Trophoblast cell (in vitro differentiated cells and primary cell): Measurements from ENCODE around the gene RTP5.
A peak's percentile ranks its signal among the peaks of the same experiment; 100 is the strongest.

Experiments used
- DNase-seq, 2 donors: peaks; one replicate each; pipeline ENCODE4 v3.0.0-alpha.2; 2016
- H2AFZ ChIP-seq: 2 replicates; pipeline ENCODE4 v1.6.1; 2013; ENCODE audit warnings: low read length, moderate library complexity, mild to moderate bottlenecking; ENCODE audit not compliant: insufficient read depth, poor library complexity
- H2AK5ac ChIP-seq: 2 replicates; pipeline ENCODE4 v1.6.1; 2013; ENCODE audit warnings: mild to moderate bottlenecking, low read length
- H2BK120ac ChIP-seq: 2 replicates; pipeline ENCODE4 v1.6.1; 2013; ENCODE audit warnings: low read length, mild to moderate bottlenecking, moderate library complexity; ENCODE audit not compliant: insufficient read depth, poor library complexity
- H2BK12ac ChIP-seq: 2 replicates; pipeline ENCODE4 v1.6.1; 2013; ENCODE audit warnings: mild to moderate bottlenecking, low read length, moderate library complexity
- H2BK5ac ChIP-seq: 2 replicates; pipeline ENCODE4 v1.6.1; 2013; ENCODE audit warnings: low read length, low read depth, moderate library complexity, mild to moderate bottlenecking; ENCODE audit not compliant: poor library complexity
- H3K14ac ChIP-seq: 2 replicates; pipeline ENCODE4 v1.6.1; 2013; ENCODE audit warnings: mild to moderate bottlenecking, low read length
- H3K18ac ChIP-seq: 2 replicates; pipeline ENCODE4 v1.6.1; 2013; ENCODE audit warnings: mild to moderate bottlenecking, low read length
- H3K23ac ChIP-seq: 2 replicates; pipeline ENCODE4 v1.6.1; 2013; ENCODE audit warnings: low read length
- H3K27ac ChIP-seq: 2 replicates; pipeline ENCODE4 v1.5.1; 2013; ENCODE audit warnings: low read depth, mild to moderate bottlenecking, inconsistent platforms, low read length, moderate library complexity
- H3K27me3 ChIP-seq: 2 replicates; pipeline ENCODE4 v1.6.1; 2013; ENCODE audit warnings: inconsistent platforms, mild to moderate bottlenecking, low read length, moderate library complexity; ENCODE audit not compliant: insufficient read depth
- H3K36me3 ChIP-seq, 2 experiments: 1 replicate in 1 of 2; 2 replicates in 1 of 2; pipeline ENCODE4 v1.6.1; 2013; ENCODE audit warnings: low read length in 2 of 2, mild to moderate bottlenecking in 2 of 2, moderate library complexity in 1 of 2; ENCODE audit not compliant: insufficient read depth in 2 of 2, control insufficient read depth in 1 of 2
- H3K4ac ChIP-seq: 2 replicates; pipeline ENCODE4 v1.6.1; 2013; ENCODE audit warnings: low read depth, mild to moderate bottlenecking, low read length, moderate library complexity
- H3K4me1 ChIP-seq, 2 experiments: 1 replicate in 1 of 2; 2 replicates in 1 of 2; pipeline ENCODE4 v1.6.1; 2013; ENCODE audit warnings: low read length in 2 of 2, mild to moderate bottlenecking in 2 of 2, moderate library complexity in 1 of 2; ENCODE audit not compliant: insufficient read depth in 2 of 2, control insufficient read depth in 1 of 2
- H3K4me2 ChIP-seq: 2 replicates; pipeline ENCODE4 v1.6.1; 2013; ENCODE audit warnings: inconsistent platforms, mild to moderate bottlenecking, low read length, moderate library complexity
- H3K4me3 ChIP-seq: 2 replicates; pipeline ENCODE4 v1.5.1; 2013; ENCODE audit warnings: mild to moderate bottlenecking, low read depth, low read length, inconsistent platforms
- H3K79me1 ChIP-seq: one replicate; pipeline ENCODE4 v1.6.1; 2013; ENCODE audit warnings: low read length
- H3K79me2 ChIP-seq: 2 replicates; pipeline ENCODE4 v1.6.1; 2013; ENCODE audit warnings: low read length, mild to moderate bottlenecking; ENCODE audit not compliant: control insufficient read depth, insufficient read depth, poor library complexity
- H3K9ac ChIP-seq: 2 replicates; pipeline ENCODE4 v1.6.1; 2013; ENCODE audit warnings: mild to moderate bottlenecking, low read length
- H3K9me3 ChIP-seq: 2 replicates; pipeline ENCODE4 v1.6.1; 2013; ENCODE audit warnings: low read depth, mild to moderate bottlenecking, control low read depth, inconsistent platforms, low read length; ENCODE audit not compliant: insufficient read depth
- H4K12ac ChIP-seq: 2 replicates; pipeline ENCODE4 v1.6.1; 2013; ENCODE audit warnings: low read depth, mild to moderate bottlenecking, low read length, moderate library complexity
- H4K8ac ChIP-seq: 2 replicates; pipeline ENCODE4 v1.6.1; 2013; ENCODE audit warnings: low read depth, mild to moderate bottlenecking, low read length, moderate library complexity
- H4K91ac ChIP-seq: one replicate; pipeline ENCODE4 v1.6.1; 2013; ENCODE audit warnings: low read depth, mild to moderate bottlenecking, low read length, moderate library complexity
- WGBS: extraction: QIAGEN DNeasy Blood & Tissue Kit; methylation state at CpG from one replicate; pipeline ENCODE4 v1.1.7; 2013; ENCODE audit warnings: missing lambda C conversion rate; ENCODE audit not compliant: insufficient read length, insufficient coverage; ENCODE audit errors: extremely low coverage; 5-methylcytosine and 5-hydroxymethylcytosine counted together

RTP5 gene

GRCh38 chr2:241865957-241866789, 3.4 kb upstream of the RTP5 start:
- Histone ChIP-seq H3K36me3 (no peaks in the 10 kb centered on the region), H3K9me3 (peaks cover 19% of the 10 kb centered on the region), H2AFZ (no peak overlapping the region), H3K9ac (no peak overlapping the region), H4K12ac (no peak overlapping the region), H2BK120ac (no peak overlapping the region), H3K79me1 (no peaks in the 10 kb centered on the region), H3K4me3 (peak overlapping the region; percentile 58), H3K23ac (peak overlapping the region; percentile 23), H3K4me2 (no peak overlapping the region), H3K18ac (no peak overlapping the region), H3K27ac (no peak overlapping the region), H3K79me2 (no peaks in the 10 kb centered on the region), H2BK12ac (no peak overlapping the region), H3K14ac (no peak overlapping the region), H4K91ac (no peak overlapping the region), H2AK5ac (no peak overlapping the region), H3K4ac (no peak overlapping the region), H2BK5ac (no peak overlapping the region), H4K8ac (no peak overlapping the region), H3K27me3 (no peaks in the 10 kb centered on the region), H3K4me1 (no peaks in the 10 kb centered on the region)
- no CpG with 5 or more reads among the region's 31 CpGs for WGBS
- DNase-seq, result no peak

- WGBS, result no CpG with 5 or more reads among the region's 33 CpGs
- Histone ChIP-seq H4K91ac (no peak overlapping the region), H4K8ac (no peak overlapping the region), H2AFZ (no peak overlapping the region), H2BK12ac (no peak overlapping the region), H3K9me3 (peaks cover 19% of the 10 kb centered on the region), H3K4me3 (no peak overlapping the region), H3K36me3 (no peaks in the 10 kb centered on the region), H3K18ac (no peak overlapping the region), H2AK5ac (no peak overlapping the region), H2BK120ac (no peak overlapping the region), H3K23ac (no peak overlapping the region), H3K9ac (no peak overlapping the region), H3K79me1 (no peaks in the 10 kb centered on the region), H3K4me2 (no peak overlapping the region), H4K12ac (no peak overlapping the region), H2BK5ac (no peak overlapping the region), H3K27me3 (no peaks in the 10 kb centered on the region), H3K4ac (no peak overlapping the region), H3K27ac (no peak overlapping the region), H3K4me1 (no peaks in the 10 kb centered on the region), H3K79me2 (no peaks in the 10 kb centered on the region), H3K14ac (no peak overlapping the region)
- no peak for DNase-seq
Measured at GRCh38 chr2:241866790-241867645, 2.5 kb upstream of the RTP5 start.

GRCh38 chr2:241867776-241868420, 1.6 kb upstream of the RTP5 start:
- Histone ChIP-seq H4K91ac (no peak overlapping the region), H3K27ac (no peak overlapping the region), H2BK120ac (no peak overlapping the region), H3K14ac (no peak overlapping the region), H2AFZ (no peak overlapping the region), H3K9me3 (peaks cover 23% of the 10 kb centered on the region), H3K79me1 (no peaks in the 10 kb centered on the region), H3K4me1 (no peaks in the 10 kb centered on the region), H3K18ac (no peak overlapping the region), H3K79me2 (no peaks in the 10 kb centered on the region), H3K9ac (no peak overlapping the region), H3K4me2 (no peak overlapping the region), H2BK5ac (no peak overlapping the region), H3K23ac (no peak overlapping the region), H3K4ac (no peak overlapping the region), H3K4me3 (no peak overlapping the region), H3K36me3 (no peaks in the 10 kb centered on the region), H2AK5ac (no peak overlapping the region), H3K27me3 (no peaks in the 10 kb centered on the region), H4K12ac (no peak overlapping the region), H4K8ac (no peak overlapping the region), H2BK12ac (no peak overlapping the region)
- no peak for DNase-seq
- no CpG with 5 or more reads among the region's 19 CpGs for WGBS

- no peak overlapping the region for H3K4me2 ChIP-seq
- no peak for DNase-seq
- H3K23ac ChIP-seq, result no peak overlapping the region
- H2BK5ac ChIP-seq, result no peak overlapping the region
- no peak overlapping the region for H2BK12ac ChIP-seq
- no peak overlapping the region for H3K9ac ChIP-seq
- no peak overlapping the region for H2AK5ac ChIP-seq
- H3K36me3 ChIP-seq, result no peaks in the 10 kb centered on the region
- WGBS, result 100% methylated on average over 1 of the region's 15 CpGs
- H3K4ac ChIP-seq, result no peak overlapping the region
- H3K27ac ChIP-seq, result no peak overlapping the region
- H4K91ac ChIP-seq, result no peak overlapping the region
- no peaks in the 10 kb centered on the region for H3K79me2 ChIP-seq
- H3K4me3 ChIP-seq, result no peak overlapping the region
- H2AFZ ChIP-seq, result no peak overlapping the region
- no peak overlapping the region for H4K8ac ChIP-seq
- no peaks in the 10 kb centered on the region for H3K4me1 ChIP-seq
- no peaks in the 10 kb centered on the region for H3K27me3 ChIP-seq
- H3K9me3 ChIP-seq, result peaks cover 24% of the 10 kb centered on the region
- H2BK120ac ChIP-seq, result no peak overlapping the region
- no peaks in the 10 kb centered on the region for H3K79me1 ChIP-seq
- no peak overlapping the region for H3K18ac ChIP-seq
- no peak overlapping the region for H3K14ac ChIP-seq
- H4K12ac ChIP-seq, result no peak overlapping the region
Measured at GRCh38 chr2:241868661-241869081, 858 bp upstream of the RTP5 start.
